ENCODE measurements around the gene VPS45. TPM values are rescaled to one million over a fixed set of nuclear protein-coding genes. Genes with fewer than 3 reads are reported as not detected.

VPS45 gene
- total and polyA plus RNA-seq, 2 of the 13 experiments (the other 11 are each of a cell fraction or from before 2014, with no cell fraction given) = 15.2 to 25.2 TPM

GRCh38 chr1:150168960-150169601 lies 101.5 kb downstream of the VPS45 start (continued):
- TF ChIP-seq NR1H2 (CRISPR knock-in tag; IDR thresholded peaks at IDR 0.05; ENCODE audit: borderline replicate concordance, low read depth) = no peak
- no peak for TF ChIP-seq PBX3 (CRISPR knock-in tag; IDR thresholded peaks at IDR 0.05; ENCODE audit: borderline replicate concordance)
- no peak for TF ChIP-seq ZNF709 (CRISPR knock-in tag; IDR thresholded peaks at IDR 0.05)
- no peak for TF ChIP-seq PTBP1 (IDR thresholded peaks at IDR 0.05; ENCODE audit: low read depth, low read length, poor library complexity, severe bottlenecking)
- no peak for TF ChIP-seq HCFC1 (IDR thresholded peaks at IDR 0.05; ENCODE audit: low read depth, low read length)
- no peak for TF ChIP-seq ZNF337 (CRISPR knock-in tag; IDR thresholded peaks at IDR 0.05; ENCODE audit: borderline replicate concordance, low read depth)
- TF ChIP-seq IRF2 (CRISPR knock-in tag; IDR thresholded peaks at IDR 0.05) = no peak
- TF ChIP-seq IRF9 (CRISPR knock-in tag; IDR thresholded peaks at IDR 0.05; ENCODE audit: borderline replicate concordance) = no peak
- no peak for TF ChIP-seq GLMP (CRISPR knock-in tag; IDR thresholded peaks at IDR 0.05; ENCODE audit: borderline replicate concordance)
- TF ChIP-seq ZNF205 (CRISPR knock-in tag; IDR thresholded peaks at IDR 0.05) = no peak
- TF ChIP-seq ZMAT5 (CRISPR knock-in tag; IDR thresholded peaks at IDR 0.05; ENCODE audit: borderline replicate concordance, low read depth) = no peak
- TF ChIP-seq GRHL1 (CRISPR knock-in tag; conservative IDR thresholded peaks at IDR 0.05) = no peak
- TF ChIP-seq CEBPG (CRISPR knock-in tag; IDR thresholded peaks at IDR 0.05) = no peak
- no peak for TF ChIP-seq NCOA1 (CRISPR knock-in tag; IDR thresholded peaks at IDR 0.05)
- TF ChIP-seq NFIC (IDR thresholded peaks at IDR 0.05; ENCODE audit: low read length) = 0 out of 2 replicates have a peak, but pooled peaks have one; percentile 65
- TF ChIP-seq HDAC2 (CRISPR knock-in tag; IDR thresholded peaks at IDR 0.05) = no peak
- no peak for TF ChIP-seq TGIF2 (CRISPR knock-in tag; IDR thresholded peaks at IDR 0.05)
- TF ChIP-seq ZNF354B (CRISPR knock-in tag; IDR thresholded peaks at IDR 0.05) = no peak
- TF ChIP-seq ARNT2 (CRISPR knock-in tag; IDR thresholded peaks at IDR 0.05; ENCODE audit: low read depth) = no peak
- no peak for TF ChIP-seq SPEN (CRISPR knock-in tag; IDR thresholded peaks at IDR 0.05; ENCODE audit: low read depth)
- TF ChIP-seq KDM3A (CRISPR knock-in tag; IDR thresholded peaks at IDR 0.05; ENCODE audit: low read depth) = no peak
- no peak for TF ChIP-seq ZNF160 (CRISPR knock-in tag; IDR thresholded peaks at IDR 0.05)
- TF ChIP-seq BORCS8-MEF2B (CRISPR knock-in tag; IDR thresholded peaks at IDR 0.05) = no peak
- TF ChIP-seq ZNF431 (CRISPR knock-in tag; IDR thresholded peaks at IDR 0.05; ENCODE audit: borderline replicate concordance, low read depth) = no peak
- no peak for TF ChIP-seq SOX6 (IDR thresholded peaks at IDR 0.05)
- TF ChIP-seq SOX6 (CRISPR knock-in tag; IDR thresholded peaks at IDR 0.05) = no peak

All from HepG2 (cell line).